Naive thymus-derived CD4-positive, alpha-beta T cell (primary cell): Measurements from ENCODE around the gene IRAK4. TPM values are rescaled to one million over a fixed set of nuclear protein-coding genes. Genes with fewer than 3 reads are reported as not detected.

Experiments used
- ATAC-seq: fragments of 150-1000 bp; cut with Tn5 transposase; 2 replicates; pipeline ENCODE4 v1.10.0; 2021; ENCODE audit warnings: mild to moderate bottlenecking, moderate library complexity
- CTCF ChIA-PET: fragments of 350-600 bp; sonication (Branson Sonifier 250); formaldehyde crosslinking; loops from one replicate; lab custom pipeline; 2021; ENCODE audit warnings: antibody characterized with exemption; lab: Charles Lee
- POLR2A ChIA-PET: fragments of 350-600 bp; sonication (Branson Sonifier 250); formaldehyde crosslinking; loops from one replicate; lab custom pipeline; 2021; ENCODE audit warnings: antibody characterized with exemption, inconsistent platforms; lab: Charles Lee
- DNase-seq, 9 donors: peaks; one replicate each; pipeline versions ENCODE4 v3.0.0 to v3.0.0-alpha.2; 2020 to 2022; ENCODE audit warnings: mixed read lengths in 1 of 9
- H3K27ac ChIP-seq: one replicate; pipeline ENCODE4 v1.7.0; 2013; ENCODE audit warnings: mild to moderate bottlenecking, low read depth, low read length, moderate library complexity
- H3K27me3 ChIP-seq, 2 donors: one replicate each; pipeline ENCODE4 v1.7.0; 2013; ENCODE audit warnings: low read length in 2 of 2, mild to moderate bottlenecking in 2 of 2, moderate library complexity in 2 of 2; ENCODE audit not compliant: control insufficient read depth in 2 of 2, insufficient read depth in 2 of 2
- H3K36me3 ChIP-seq, 3 experiments: 1 replicate in 2 of 3; 2 replicates in 1 of 3; pipeline ENCODE4 v1.7.0; 2013; ENCODE audit warnings: low read length in 3 of 3, mild to moderate bottlenecking in 3 of 3, moderate library complexity in 1 of 3; ENCODE audit not compliant: insufficient read depth in 3 of 3, control insufficient read depth in 2 of 3
- H3K4me1 ChIP-seq, 2 donors: one replicate each; pipeline ENCODE4 v1.7.0; 2013; ENCODE audit warnings: low read length in 2 of 2, mild to moderate bottlenecking in 2 of 2, moderate library complexity in 1 of 2; ENCODE audit not compliant: control insufficient read depth in 2 of 2, insufficient read depth in 2 of 2
- H3K4me3 ChIP-seq: 2 replicates; pipeline ENCODE4 v1.7.0; 2013; ENCODE audit warnings: mild to moderate bottlenecking, low read length
- H3K9me3 ChIP-seq, 3 experiments: 1 replicate in 2 of 3; 2 replicates in 1 of 3; pipeline ENCODE4 v1.7.0; 2013; ENCODE audit warnings: low read length in 3 of 3; ENCODE audit not compliant: control insufficient read depth in 2 of 3
- H3K27ac Mint-ChIP-seq, 9 donors: one replicate each; pipeline ENCODE4 v1.8.0; 2020 to 2022; ENCODE audit warnings: mixed read lengths in 9 of 9, mild to moderate bottlenecking in 8 of 9, moderate library complexity in 5 of 9, inconsistent platforms in 2 of 9
- H3K27me3 Mint-ChIP-seq, 5 donors: one replicate each; pipeline ENCODE4 v1.8.0; 2021 to 2022; ENCODE audit warnings: mixed read lengths in 5 of 5, mild to moderate bottlenecking in 1 of 5
- H3K36me3 Mint-ChIP-seq, 5 donors: one replicate each; pipeline ENCODE4 v1.8.0; 2020 to 2022; ENCODE audit warnings: mixed read lengths in 5 of 5, mild to moderate bottlenecking in 3 of 5, inconsistent platforms in 1 of 5
- H3K4me1 Mint-ChIP-seq, 7 donors: one replicate each; pipeline ENCODE4 v1.8.0; 2020 to 2022; ENCODE audit warnings: mixed read lengths in 7 of 7, mild to moderate bottlenecking in 3 of 7, inconsistent platforms in 1 of 7
- H3K4me3 Mint-ChIP-seq, 10 donors: one replicate each; pipeline ENCODE4 v1.8.0; 2020 to 2022; ENCODE audit warnings: mild to moderate bottlenecking in 10 of 10, mixed read lengths in 10 of 10, moderate library complexity in 6 of 10, inconsistent platforms in 2 of 10
- H3K9me3 Mint-ChIP-seq, 11 donors: one replicate each; pipeline ENCODE4 v1.8.0; 2020 to 2022; ENCODE audit warnings: mixed read lengths in 11 of 11, mild to moderate bottlenecking in 4 of 11, inconsistent platforms in 1 of 11, moderate library complexity in 1 of 11
- intact Hi-C, 2 donors: fragments of 100-400 bp; cut with micrococcal nuclease; formaldehyde crosslinking; loops; one replicate each; pipeline ENCODE4 v1.15.1; 2023
- polyA plus RNA-seq, 2 donors: library from polyadenylated mRNA; unstranded; fragments of 300-500 nt; fragmentation: Illumina TruSeq; gene quantifications; one replicate each; pipeline ENCODE4 v1.2.3, GENCODE V29; 2021
- total RNA-seq, 6 experiments: library from RNA in 5 of 6; stranded (reverse) in 5 of 6; gene quantifications; 1 replicate in 5 of 6; 2 replicates in 1 of 6; pipeline ENCODE4 v1.2.3 and lab custom pipeline; 2021 to 2026

The IRAK4 gene
- total and polyA plus RNA-seq, 7 experiments from 2014 or later = 24.8 to 69.1 (median 50.1) TPM

DNA sequence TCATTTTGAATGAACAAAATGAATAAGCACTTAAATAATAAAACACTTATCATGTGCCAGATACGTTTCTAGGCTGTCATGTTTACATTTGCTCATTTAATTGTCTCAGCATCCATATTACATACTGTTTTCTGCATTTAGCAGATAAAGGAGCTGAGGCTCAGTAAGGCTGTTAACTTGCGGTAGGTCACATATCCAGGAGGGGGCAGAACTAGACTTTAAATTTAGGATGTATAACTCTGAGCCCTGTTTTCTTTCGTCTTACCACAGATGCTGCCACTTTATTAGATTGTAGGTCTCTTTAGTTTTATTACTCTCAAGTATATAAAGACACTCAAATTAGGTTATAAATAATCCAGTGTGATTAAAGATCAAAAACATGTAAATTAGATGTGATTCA is 17.7 kb downstream of the IRAK4 start:
- H3K9me3 Mint-ChIP-seq = no peaks in the 10 kb centered on the region
- Histone ChIP-seq H3K27ac (no peak overlapping the region), H3K27me3 (no peaks in the 10 kb centered on the region), H3K9me3 (no peaks in the 10 kb centered on the region), H3K4me1 (no peaks in the 10 kb centered on the region), H3K36me3 (peaks cover 17 to 67% (median 39%) of the 10 kb centered on the region in 3 experiments), H3K4me3 (no peak overlapping the region)
- ChIA-PET POLR2A (interaction anchor here (0.6 to 2.2 kb wide), 3 partner anchors 18 to 52 kb away, joined by 3 to 9 read pairs (median 5); partner anchors contain the start of genes IRAK4, PUS7L and TWF1), CTCF (interaction anchor here (4.0 kb wide), 1 partner anchor 107 kb away, joined by 39 read pairs; no protein-coding TSS in a partner anchor)
- H3K27me3 Mint-ChIP-seq = no peaks in the 10 kb centered on the region
- H3K36me3 Mint-ChIP-seq = peaks cover 0 to 32% (median 14%) of the 10 kb centered on the region in 5 donors
- no peak overlapping the region for H3K4me3 Mint-ChIP-seq
- H3K27ac Mint-ChIP-seq = no peak overlapping the region
- ATAC-seq = peak; percentile 66
- peaks cover 0 to 12% (median 6%) of the 10 kb centered on the region in 7 donors for H3K4me1 Mint-ChIP-seq
- intact Hi-C loops = loop anchor here (1.0 to 5.0 kb wide), 4 partner anchors 17 to 161 kb away; no protein-coding TSS in a partner anchor
- peak in 7 of 9 donors; percentile 19 to 55 (median 38) for DNase-seq

DNA sequence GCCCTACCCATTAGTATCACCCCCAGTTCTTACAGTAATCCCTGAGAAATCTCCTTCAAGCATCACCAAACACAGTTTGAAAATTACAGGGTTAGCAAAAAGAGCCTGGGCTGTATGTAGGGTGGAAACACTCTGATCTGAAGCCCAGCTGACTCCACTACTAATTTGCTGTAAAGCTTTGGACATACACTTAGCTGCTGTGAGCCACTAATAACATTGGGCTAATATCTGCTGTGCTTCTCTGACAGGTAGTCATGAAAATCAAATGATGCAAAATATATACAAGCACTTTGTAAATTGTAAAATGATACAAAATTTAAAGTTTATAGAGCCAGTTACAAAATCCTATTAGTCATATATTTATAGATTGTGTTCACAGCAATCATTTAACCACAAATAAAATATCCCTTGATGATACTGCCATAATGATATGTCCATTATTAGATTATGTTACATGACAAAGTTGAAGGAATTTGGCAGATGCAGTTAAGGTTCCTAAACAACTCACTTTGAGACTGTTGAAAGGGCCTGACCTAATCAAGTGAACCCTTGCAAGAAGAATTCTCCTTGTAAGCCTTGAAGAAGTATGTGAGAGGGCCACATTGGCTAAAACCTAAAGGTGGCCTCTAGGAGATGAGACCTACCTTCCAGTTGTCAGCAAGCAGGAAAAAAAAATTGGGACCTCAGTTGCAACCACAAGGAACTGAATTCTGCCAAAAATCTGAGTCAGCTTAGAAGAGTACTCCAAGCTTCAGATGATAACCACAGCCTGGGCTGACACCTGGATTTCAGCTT is 28.3 kb downstream of the IRAK4 start:
- no peak overlapping the region for H3K27ac ChIP-seq
- H3K27ac Mint-ChIP-seq = peak overlapping the region in 4 of 9 donors; percentile 15 to 47 (median 19)
- no peak for DNase-seq
- peaks cover 15 to 41% (median 17%) of the 10 kb centered on the region in 3 experiments for H3K36me3 ChIP-seq
- ChIA-PET POLR2A (interaction anchor here (0.7 to 0.9 kb wide), 3 partner anchors 9 to 19 kb away, joined by 3 read pairs; partner anchors contain the start of gene TWF1), CTCF (interaction anchor here (1.0 kb wide), 1 partner anchor 19 kb away, joined by 3 read pairs; no protein-coding TSS in a partner anchor)
- peaks cover 0 to 5% (median 0%) of the 10 kb centered on the region in 7 donors for H3K4me1 Mint-ChIP-seq
- intact Hi-C loops = no loop called here
- no peaks in the 10 kb centered on the region for H3K27me3 Mint-ChIP-seq
- H3K27me3 ChIP-seq = no peaks in the 10 kb centered on the region
- no peak overlapping the region for H3K4me3 Mint-ChIP-seq
- no peak overlapping the region for H3K4me3 ChIP-seq
- H3K9me3 ChIP-seq = no peaks in the 10 kb centered on the region
- H3K4me1 ChIP-seq = no peaks in the 10 kb centered on the region
- no peak for ATAC-seq
- H3K9me3 Mint-ChIP-seq = peaks cover 0 to 4% (median 0%) of the 10 kb centered on the region in 11 donors
- peaks cover 7 to 41% (median 13%) of the 10 kb centered on the region in 5 donors for H3K36me3 Mint-ChIP-seq

DNA sequence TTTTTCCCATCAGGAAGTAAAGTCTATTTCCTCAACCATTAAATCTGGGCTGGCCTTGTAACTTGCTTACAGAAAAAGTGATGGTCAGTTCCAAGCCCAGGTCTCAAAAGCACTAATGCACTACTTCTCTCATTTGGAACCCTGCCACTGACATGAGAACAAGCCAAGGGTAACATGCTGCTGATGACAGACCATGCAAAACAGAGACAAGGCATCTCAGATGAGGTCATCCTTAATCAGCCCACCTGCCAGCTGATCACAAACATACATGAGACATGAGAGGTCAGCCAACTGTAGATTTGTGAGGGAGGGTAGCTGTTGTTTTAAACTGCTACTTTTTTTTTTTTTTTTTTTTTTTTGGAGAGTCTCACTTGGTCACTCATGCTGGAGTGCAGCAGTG is 31.2 kb downstream of the IRAK4 start:
- Histone ChIP-seq H3K27me3 (no peaks in the 10 kb centered on the region), H3K4me3 (no peak overlapping the region), H3K36me3 (peaks cover 3 to 24% (median 10%) of the 10 kb centered on the region in 3 experiments), H3K9me3 (no peaks in the 10 kb centered on the region), H3K27ac (no peak overlapping the region), H3K4me1 (no peaks in the 10 kb centered on the region)
- Mint-ChIP-seq H3K4me3 (no peak overlapping the region), H3K27me3 (no peaks in the 10 kb centered on the region), H3K9me3 (peaks cover 0 to 6% (median 0%) of the 10 kb centered on the region in 11 donors), H3K4me1 (peaks cover 0 to 5% (median 0%) of the 10 kb centered on the region in 7 donors), H3K36me3 (peaks cover 0 to 39% (median 12%) of the 10 kb centered on the region in 5 donors), H3K27ac (peak overlapping the region in 4 of 9 donors; percentile 34 to 62 (median 49))
- DNase-seq (no peak), ATAC-seq (no peak)
- ChIA-PET POLR2A (interaction anchor here (1.0 kb wide), 1 partner anchor 18 kb away, joined by 4 read pairs; no protein-coding TSS in a partner anchor), CTCF (no interaction called here)
- intact Hi-C loops = no loop called here

DNA sequence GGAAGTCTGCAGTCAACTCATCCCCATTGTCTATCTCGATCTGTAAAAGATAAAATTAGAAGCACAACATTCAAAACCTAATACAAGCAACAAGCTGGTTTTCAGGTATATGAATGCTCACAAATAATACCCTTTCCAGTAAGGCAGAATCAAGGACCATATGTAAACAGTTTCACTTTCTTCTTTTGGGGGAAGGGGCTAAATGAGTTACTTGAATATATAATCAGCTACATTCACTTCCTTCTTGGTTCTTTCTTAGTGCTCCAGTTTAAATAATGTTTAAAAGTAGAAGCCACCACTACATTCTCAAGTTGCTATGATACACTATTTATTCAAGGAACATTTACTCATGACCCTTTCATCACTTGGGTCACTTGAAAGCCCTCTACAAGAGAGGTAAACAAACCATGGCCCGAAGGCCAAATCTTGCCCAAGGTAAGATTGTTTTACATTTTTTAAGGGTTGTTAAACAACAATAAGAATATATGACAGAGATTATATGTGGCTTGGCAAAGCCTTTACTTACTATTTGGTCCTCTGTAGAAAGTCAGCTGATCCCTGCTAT is 37.0 kb downstream of the IRAK4 start:
- CTCF ChIA-PET = no interaction called here
- Mint-ChIP-seq H3K27ac (peak overlapping the region in 2 of 9 donors; percentile 4 to 24), H3K4me3 (no peak overlapping the region), H3K4me1 (peaks cover 0 to 5% (median 0%) of the 10 kb centered on the region in 7 donors), H3K36me3 (peaks cover 0 to 33% (median 21%) of the 10 kb centered on the region in 5 donors), H3K9me3 (peaks cover 0 to 6% (median 0%) of the 10 kb centered on the region in 11 donors), H3K27me3 (no peaks in the 10 kb centered on the region)
- peaks cover 12 to 45% (median 38%) of the 10 kb centered on the region in 3 experiments for H3K36me3 ChIP-seq
- no peak overlapping the region for H3K4me3 ChIP-seq
- H3K4me1 ChIP-seq = no peaks in the 10 kb centered on the region
- ATAC-seq (no peak), DNase-seq (no peak)
- intact Hi-C loops = no loop called here
- no peaks in the 10 kb centered on the region for H3K9me3 ChIP-seq
- no peaks in the 10 kb centered on the region for H3K27me3 ChIP-seq
- H3K27ac ChIP-seq = no peak overlapping the region
- POLR2A ChIA-PET = interaction anchor here (2.0 kb wide), 1 partner anchor 10 kb away, joined by 8 read pairs; the partner anchor contains the start of gene TWF1

DNA sequence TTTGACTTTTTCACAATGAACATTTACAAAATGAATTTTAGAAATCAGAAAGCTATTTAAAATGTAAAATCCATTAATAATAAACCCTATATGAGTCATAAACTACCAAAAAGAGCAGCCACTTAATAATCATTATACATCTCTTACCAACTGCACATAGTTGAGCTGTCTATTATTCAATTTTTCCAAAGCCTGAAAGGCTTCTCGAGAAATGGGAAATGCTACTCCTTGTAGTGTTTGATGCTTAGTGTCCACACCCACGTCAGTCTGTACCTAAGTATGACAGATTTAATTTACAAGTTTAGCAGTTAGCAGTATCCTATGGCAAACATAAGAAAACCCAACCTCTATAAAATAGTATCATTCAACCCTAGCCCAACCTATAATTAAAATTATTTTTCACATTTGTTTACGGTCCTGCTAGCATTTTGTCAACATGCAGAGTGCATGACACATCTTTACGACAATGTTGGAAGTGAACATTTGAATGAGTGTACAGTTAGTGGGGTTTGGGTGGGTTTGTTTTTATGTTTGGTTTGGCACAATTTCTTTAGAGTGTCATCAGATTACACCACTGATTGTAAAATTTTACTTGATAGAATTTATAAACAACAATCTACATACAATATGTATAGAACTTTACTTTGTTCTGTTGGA is 38.9 kb downstream of the IRAK4 start:
- H3K27me3 Mint-ChIP-seq = no peaks in the 10 kb centered on the region
- Histone ChIP-seq H3K36me3 (peaks cover 13 to 45% (median 42%) of the 10 kb centered on the region in 3 experiments), H3K27me3 (no peaks in the 10 kb centered on the region), H3K4me3 (no peak overlapping the region), H3K4me1 (peaks cover 0 to 4% of the 10 kb centered on the region in 2 donors), H3K9me3 (no peaks in the 10 kb centered on the region), H3K27ac (no peak overlapping the region)
- H3K27ac Mint-ChIP-seq = peak overlapping the region in 1 of 9 donors; percentile 51
- H3K36me3 Mint-ChIP-seq = peaks cover 0 to 27% (median 19%) of the 10 kb centered on the region in 5 donors
- H3K4me1 Mint-ChIP-seq = peaks cover 0 to 10% (median 4%) of the 10 kb centered on the region in 7 donors
- no peak for ATAC-seq
- no peak overlapping the region for H3K4me3 Mint-ChIP-seq
- intact Hi-C loops = loop anchor here in 1 of 2 donors (2.0 kb wide), 1 partner anchor 15 kb away; no protein-coding TSS in a partner anchor
- CTCF ChIA-PET = interaction anchor here (0.6 kb wide), 1 partner anchor 33 kb away, joined by 3 read pairs; no protein-coding TSS in a partner anchor
- H3K9me3 Mint-ChIP-seq = no peaks in the 10 kb centered on the region
- no peak for DNase-seq
- POLR2A ChIA-PET = interaction anchor here (0.6 to 0.9 kb wide), 4 partner anchors 9 to 38 kb away, joined by 3 read pairs; partner anchors contain the start of gene TMEM117
